GM19328 (cell line): ENCODE measurements around the gene CEP152.

ENCODE experiments used
- ATAC-seq: cut with Tn5 transposase; IDR thresholded peaks from one replicate; pipeline ENCODE4 v1.9.1; 2021; ENCODE audit warnings: mild to moderate bottlenecking, moderate library complexity; ENCODE audit not compliant: unreplicated experiment

Gene CEP152

GRCh38 chr15:48712546-48712945 lies 98.3 kb downstream of the CEP152 start:
- ATAC-seq: no peak

GRCh38 chr15:48710952-48711495 lies 99.8 kb downstream of the CEP152 start:
- ATAC-seq: no peak

- ATAC-seq: no peak
Measured at GRCh38 chr15:48708641-48709040, 102.2 kb downstream of the CEP152 start.

GRCh38 chr15:48705381-48705780 lies 105.5 kb downstream of the CEP152 start:
- no peak for ATAC-seq

- ATAC-seq: no peak
Measured at GRCh38 chr15:48703544-48703943, 107.3 kb downstream of the CEP152 start.

- ATAC-seq: no peak
Measured at GRCh38 chr15:48702569-48703236, 108.2 kb downstream of the CEP152 start.

- no peak for ATAC-seq
Measured at GRCh38 chr15:48696627-48697312, 114.1 kb downstream of the CEP152 start.

GRCh38 chr15:48695827-48696573 lies 114.9 kb downstream of the CEP152 start:
- no peak for ATAC-seq

- no peak for ATAC-seq
Measured at GRCh38 chr15:48695088-48695826, 115.6 kb downstream of the CEP152 start.

- no peak for ATAC-seq
Measured at GRCh38 chr15:48693484-48693883, 117.4 kb downstream of the CEP152 start.

GRCh38 chr15:48688493-48688892 lies 122.4 kb downstream of the CEP152 start:
- no peak for ATAC-seq
